ENCODE measurements around the gene GAD1.

- no peak for TF ChIP-seq CTCF (IDR thresholded peaks at IDR 0.05; ENCODE audit: insufficient read depth, low read length, poor library complexity, severe bottlenecking)
- no peak for TF ChIP-seq EZH2phosphoT487 (conservative IDR thresholded peaks at IDR 0.05; ENCODE audit: low read length)
Measured at GRCh38 chr2:170772295-170772694, 44.4 kb upstream of the GAD1 start.

All from SU-DHL-6 (cell line).